Keratinocyte (primary cell): ENCODE results near the gene KLK4. TPM values are rescaled to one million over a fixed set of nuclear protein-coding genes. Genes with fewer than 3 reads are reported as not detected.

Experiments
- DNase-seq: peaks from one replicate; pipeline ENCODE4 v3.0.0-alpha.2; 2011; ENCODE audit warnings: low read depth, missing footprints, low spot score
- FAIRE-seq: peaks from 2 replicates; lab custom pipeline; 2011; peaks lifted over from hg19 to GRCh38; lab: Jason Lieb, UNC
- H2AFZ ChIP-seq: 2 replicates; pipeline ENCODE4 v1.6.0; 2012; ENCODE audit warnings: low read length, control low read depth, inconsistent platforms; ENCODE audit not compliant: control insufficient read depth
- H3K27ac ChIP-seq: 2 replicates; pipeline ENCODE4 v1.5.1; 2011; ENCODE audit warnings: low read length; ENCODE audit not compliant: control insufficient read depth, insufficient read depth
- H3K27me3 ChIP-seq: 3 replicates; pipeline ENCODE4 v1.6.0; 2011; ENCODE audit warnings: low read length; ENCODE audit not compliant: control insufficient read depth, insufficient read depth; ENCODE audit errors: extremely low read depth
- H3K36me3 ChIP-seq, 2 experiments: 2 replicates in 1 of 2; 3 replicates in 1 of 2; pipeline ENCODE4 v1.5.1; 2011; ENCODE audit warnings: low read length in 2 of 2, mild to moderate bottlenecking in 1 of 2; ENCODE audit not compliant: control insufficient read depth in 2 of 2, insufficient read depth in 2 of 2; ENCODE audit errors: extremely low read depth in 1 of 2
- H3K4me1 ChIP-seq: 3 replicates; pipeline ENCODE4 v1.5.1; 2011; ENCODE audit warnings: low read length; ENCODE audit not compliant: control insufficient read depth, insufficient read depth; ENCODE audit errors: extremely low read depth
- H3K4me2 ChIP-seq: 3 replicates; pipeline ENCODE4 v1.6.0; 2011; ENCODE audit warnings: low read depth, low read length; ENCODE audit not compliant: control insufficient read depth, insufficient read depth; ENCODE audit errors: extremely low read depth
- H3K4me3 ChIP-seq, 3 experiments: fragments of 200-600 bp in 1 of 3; sonication (generic) in 1 of 3; 2 replicates in 2 of 3; 3 replicates in 1 of 3; pipeline ENCODE4 v1.5.1; 2011 to 2016; ENCODE audit warnings: low read length in 3 of 3, mild to moderate bottlenecking in 3 of 3, control low read depth in 2 of 3, inconsistent platforms in 1 of 3, low read depth in 1 of 3, mixed read lengths in 1 of 3, mixed run types in 1 of 3, moderate library complexity in 1 of 3; ENCODE audit not compliant: control insufficient read depth in 2 of 3, insufficient read depth in 2 of 3; ENCODE audit errors: extremely low read depth in 1 of 3
- H3K79me2 ChIP-seq: 2 replicates; pipeline ENCODE4 v1.6.0; 2012; ENCODE audit warnings: low read length; ENCODE audit not compliant: control insufficient read depth, insufficient read depth
- H3K9ac ChIP-seq: 3 replicates; pipeline ENCODE4 v1.6.0; 2011; ENCODE audit warnings: low read length; ENCODE audit not compliant: control insufficient read depth, insufficient read depth; ENCODE audit errors: extremely low read depth
- H3K9me1 ChIP-seq: 3 replicates; pipeline ENCODE4 v1.6.0; 2011; ENCODE audit warnings: low read length; ENCODE audit not compliant: control insufficient read depth, insufficient read depth; ENCODE audit errors: extremely low read depth
- H3K9me3 ChIP-seq: 2 replicates; pipeline ENCODE4 v1.5.1; 2012; ENCODE audit warnings: low read depth, low read length; ENCODE audit not compliant: control insufficient read depth
- H4K20me1 ChIP-seq: 3 replicates; pipeline ENCODE4 v1.6.0; 2011; ENCODE audit warnings: low read length; ENCODE audit not compliant: control insufficient read depth, insufficient read depth; ENCODE audit errors: extremely low read depth
- CTCF ChIP-seq, 3 experiments: IDR thresholded peaks in 1 of 3; conservative IDR thresholded peaks in 1 of 3; optimal IDR thresholded peaks in 1 of 3; 2 replicates in 2 of 3; 3 replicates in 1 of 3; pipeline versions ENCODE3 to v1.5.1; 2011; ENCODE audit warnings: low read length in 3 of 3, mild to moderate bottlenecking in 3 of 3, moderate library complexity in 2 of 3, control low read depth in 1 of 3, inconsistent platforms in 1 of 3; ENCODE audit not compliant: insufficient read depth in 2 of 3; ENCODE audit errors: extremely low read depth in 1 of 3
- EZH2 ChIP-seq: IDR thresholded peaks from one replicate; pipeline ENCODE4 v1.6.1; 2012; ENCODE audit warnings: inconsistent platforms, mild to moderate bottlenecking, low read length, moderate library complexity
- dilution Hi-C: fragments of 300-500 bp; cut with MboI; formaldehyde crosslinking; loops from one replicate; pipeline ENCODE4 v1.7.0; 2020; ENCODE audit warnings: low sequenced_read_pairs; ENCODE audit not compliant: extremely low pct_ligation_motif_present
- polyA plus RNA-seq, 5 experiments: library from polyadenylated mRNA; depleted of rRNA in 3 of 5; stranded (reverse) in 3 of 5; stranded (forward) in 1 of 5; unstranded in 1 of 5; fragments of >200 nt; gene quantifications; 1 replicate in 1 of 5; 2 replicates in 3 of 5; 3 replicates in 1 of 5; pipeline versions ENCODE4 v1.2.1 to v1.2.3, GENCODE V29; 2011 to 2012; ENCODE audit warnings: missing spikeins in 2 of 5, low read depth in 1 of 5, low replicate concordance in 1 of 5

KLK4 gene
- polyA plus RNA-seq, 1 donor (not counting 4 experiments of a cell fraction or from before 2014, with no cell fraction given) = not detected

GRCh38 chr19:50921426-50922316, 10.5 kb upstream of the KLK4 start:
- no peak for TF ChIP-seq EZH2
- no peak for TF ChIP-seq CTCF (optimal IDR thresholded peaks at IDR 0.05 in 1 of 3, IDR thresholded peaks at IDR 0.05 in 1 of 3, conservative IDR thresholded peaks at IDR 0.05 in 1 of 3; ENCODE audit: extremely low read depth in 1 of 3, insufficient read depth in 2 of 3, low read length in 3 of 3)
- no peaks in the 10 kb centered on the region for H4K20me1 ChIP-seq
- H3K79me2 ChIP-seq = no peaks in the 10 kb centered on the region
- H3K27me3 ChIP-seq = peaks cover 7% of the 10 kb centered on the region
- no peak for DNase-seq
- peaks cover 21% of the 10 kb centered on the region for H3K4me1 ChIP-seq
- FAIRE-seq = no peak
- dilution Hi-C loops = no loop called here
- H3K9me3 ChIP-seq = no peaks in the 10 kb centered on the region
- H3K36me3 ChIP-seq = no peaks in the 10 kb centered on the region
- H3K4me2 ChIP-seq = no peak overlapping the region
- no peaks in the 10 kb centered on the region for H3K9me1 ChIP-seq
- H3K9ac ChIP-seq = no peak overlapping the region
- no peak overlapping the region for H3K4me3 ChIP-seq
- H3K27ac ChIP-seq = no peak overlapping the region
- no peak overlapping the region for H2AFZ ChIP-seq

GRCh38 chr19:50916069-50916468, 4.9 kb upstream of the KLK4 start:
- no peak overlapping the region for H3K4me2 ChIP-seq
- dilution Hi-C loops = no loop called here
- no peaks in the 10 kb centered on the region for H3K36me3 ChIP-seq
- H3K9me3 ChIP-seq = no peaks in the 10 kb centered on the region
- no peak overlapping the region for H3K27ac ChIP-seq
- DNase-seq (no peak), FAIRE-seq (no peak)
- H3K9ac ChIP-seq = no peak overlapping the region
- H3K27me3 ChIP-seq = peaks cover 47% of the 10 kb centered on the region
- no peak overlapping the region for H3K4me3 ChIP-seq
- TF ChIP-seq CTCF (optimal IDR thresholded peaks at IDR 0.05 in 1 of 3, IDR thresholded peaks at IDR 0.05 in 1 of 3, conservative IDR thresholded peaks at IDR 0.05 in 1 of 3; ENCODE audit: extremely low read depth in 1 of 3, insufficient read depth in 2 of 3, low read length in 3 of 3) (no peak), EZH2 (no peak)
- no peak overlapping the region for H2AFZ ChIP-seq
- no peaks in the 10 kb centered on the region for H3K4me1 ChIP-seq
- no peaks in the 10 kb centered on the region for H3K79me2 ChIP-seq
- no peaks in the 10 kb centered on the region for H4K20me1 ChIP-seq
- no peaks in the 10 kb centered on the region for H3K9me1 ChIP-seq
